KMS-11 (cell line): ENCODE results near the gene CREM.
A peak's percentile ranks its signal among the peaks of the same experiment; 100 is the strongest.

Experiments
- H2AFZ ChIP-seq: fragments of 200-600 bp; sonication (generic); 2 replicates; pipeline ENCODE4 v1.6.1; 2016; ENCODE audit warnings: antibody characterized with exemption, mixed run types, low read depth
- H3K27ac ChIP-seq: fragments of 200-600 bp; sonication (generic); 2 replicates; pipeline ENCODE4 v1.6.1; 2016; ENCODE audit warnings: mild to moderate bottlenecking, mixed run types
- H3K27me3 ChIP-seq: fragments of 200-600 bp; sonication (generic); 2 replicates; pipeline ENCODE4 v1.6.1; 2017; ENCODE audit warnings: mild to moderate bottlenecking, low read depth, mixed run types, moderate library complexity; ENCODE audit not compliant: insufficient read depth
- H3K36me3 ChIP-seq: fragments of 200-600 bp; sonication (generic); 2 replicates; pipeline ENCODE4 v1.6.1; 2017; ENCODE audit warnings: mild to moderate bottlenecking, mixed run types; ENCODE audit not compliant: insufficient read depth
- H3K4me1 ChIP-seq: fragments of 200-600 bp; sonication (generic); 2 replicates; pipeline ENCODE4 v1.6.1; 2016; ENCODE audit warnings: mild to moderate bottlenecking, low read depth, mixed run types; ENCODE audit not compliant: poor library complexity, severe bottlenecking
- H3K4me2 ChIP-seq: fragments of 200-600 bp; sonication (generic); 2 replicates; pipeline ENCODE4 v1.7.0; 2016; ENCODE audit warnings: mild to moderate bottlenecking, mixed run types
- H3K4me3 ChIP-seq: fragments of 200-600 bp; sonication (generic); IDR thresholded peaks from 2 replicates; pipeline ENCODE4 v1.6.1; 2017; ENCODE audit warnings: low read depth, low read length, mixed read lengths; ENCODE audit not compliant: insufficient read depth
- H3K79me2 ChIP-seq: fragments of 200-600 bp; sonication (generic); 2 replicates; pipeline ENCODE4 v1.6.1; 2016; ENCODE audit warnings: low read depth, mixed run types; ENCODE audit not compliant: insufficient read depth
- H3K9ac ChIP-seq: fragments of 200-600 bp; sonication (generic); 2 replicates; pipeline ENCODE4 v1.6.1; 2016; ENCODE audit warnings: mild to moderate bottlenecking, mixed run types
- H4K20me1 ChIP-seq: fragments of 200-600 bp; sonication (generic); 2 replicates; pipeline ENCODE4 v1.6.1; 2016; ENCODE audit warnings: mild to moderate bottlenecking, mixed run types; ENCODE audit not compliant: insufficient read depth
- TF ChIP-seq, protein P1 (sequence below): fragments of 200-600 bp; sonication (generic); conservative IDR thresholded peaks from 2 replicates; pipeline ENCODE4 v1.6.1; 2017; ENCODE audit warnings: low read depth, mild to moderate bottlenecking, antibody characterized with exemption, low read length, moderate library complexity, mixed read lengths

The CREM gene

DNA sequence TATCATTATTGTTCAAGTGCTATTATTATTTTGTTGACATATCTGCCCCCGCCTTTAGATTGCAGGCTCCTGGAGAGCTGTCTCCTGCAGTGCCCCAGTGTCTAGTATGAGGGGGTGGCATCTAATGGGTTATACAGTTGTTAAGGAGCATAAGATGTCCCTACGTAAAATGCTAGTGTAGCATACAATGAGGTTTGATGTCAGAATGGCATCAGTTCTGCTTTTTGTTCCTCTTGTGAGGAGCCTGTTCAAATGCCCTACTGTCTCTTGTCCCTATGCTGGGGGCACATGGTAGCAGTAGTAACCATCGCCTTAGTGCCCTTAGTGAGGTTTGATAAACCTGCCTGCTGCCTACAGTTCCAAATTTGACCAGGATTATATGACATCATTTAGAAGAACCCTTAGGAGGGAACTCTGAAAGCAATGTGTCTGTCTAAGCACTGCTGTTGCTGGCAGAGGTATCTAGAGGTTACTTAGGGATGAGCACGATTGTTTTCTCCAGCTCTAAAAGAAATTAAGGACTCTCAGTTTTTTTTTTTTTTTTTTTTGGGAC, 9.7 kb downstream of the CREM start:
- Histone ChIP-seq H3K27ac (no peak overlapping the region), H2AFZ (no peak overlapping the region), H3K4me3 (no peak overlapping the region), H4K20me1 (no peaks in the 10 kb centered on the region), H3K79me2 (no peaks in the 10 kb centered on the region; the same call in 1 of the 2 replicates), H3K27me3 (no peaks in the 10 kb centered on the region), H3K4me2 (no peak overlapping the region), H3K9ac (no peak overlapping the region), H3K4me1 (peaks cover 11% of the 10 kb centered on the region), H3K36me3 (no peaks in the 10 kb centered on the region)
- TF ChIP-seq, protein P1, sequence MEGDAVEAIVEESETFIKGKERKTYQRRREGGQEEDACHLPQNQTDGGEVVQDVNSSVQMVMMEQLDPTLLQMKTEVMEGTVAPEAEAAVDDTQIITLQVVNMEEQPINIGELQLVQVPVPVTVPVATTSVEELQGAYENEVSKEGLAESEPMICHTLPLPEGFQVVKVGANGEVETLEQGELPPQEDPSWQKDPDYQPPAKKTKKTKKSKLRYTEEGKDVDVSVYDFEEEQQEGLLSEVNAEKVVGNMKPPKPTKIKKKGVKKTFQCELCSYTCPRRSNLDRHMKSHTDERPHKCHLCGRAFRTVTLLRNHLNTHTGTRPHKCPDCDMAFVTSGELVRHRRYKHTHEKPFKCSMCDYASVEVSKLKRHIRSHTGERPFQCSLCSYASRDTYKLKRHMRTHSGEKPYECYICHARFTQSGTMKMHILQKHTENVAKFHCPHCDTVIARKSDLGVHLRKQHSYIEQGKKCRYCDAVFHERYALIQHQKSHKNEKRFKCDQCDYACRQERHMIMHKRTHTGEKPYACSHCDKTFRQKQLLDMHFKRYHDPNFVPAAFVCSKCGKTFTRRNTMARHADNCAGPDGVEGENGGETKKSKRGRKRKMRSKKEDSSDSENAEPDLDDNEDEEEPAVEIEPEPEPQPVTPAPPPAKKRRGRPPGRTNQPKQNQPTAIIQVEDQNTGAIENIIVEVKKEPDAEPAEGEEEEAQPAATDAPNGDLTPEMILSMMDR: no peak

DNA sequence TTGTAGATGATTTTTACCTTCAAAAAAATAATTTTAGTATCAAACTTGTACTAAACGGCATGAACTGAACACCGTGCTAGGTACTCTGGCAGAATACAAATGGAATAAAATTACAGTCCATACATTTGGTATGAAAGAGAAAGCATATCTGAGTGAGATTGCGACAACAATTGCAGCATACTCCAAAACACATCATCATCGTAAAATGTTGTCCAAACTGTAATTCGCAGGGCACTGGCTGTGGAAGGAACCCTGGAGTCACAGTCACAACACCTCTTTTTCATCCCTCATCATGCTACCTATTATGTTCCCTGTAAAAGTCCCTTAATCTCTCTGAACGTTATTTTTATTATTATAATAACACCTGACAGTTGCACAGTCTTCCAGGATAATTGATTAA, 13.5 kb downstream of the CREM start:
- H3K4me3 ChIP-seq: no peak overlapping the region
- H3K79me2 ChIP-seq: no peaks in the 10 kb centered on the region; the same call in 1 of the 2 replicates
- no peak overlapping the region for H3K4me2 ChIP-seq
- H3K36me3 ChIP-seq: no peaks in the 10 kb centered on the region
- H4K20me1 ChIP-seq: no peaks in the 10 kb centered on the region
- H3K4me1 ChIP-seq: no peaks in the 10 kb centered on the region
- H3K27me3 ChIP-seq: no peaks in the 10 kb centered on the region
- H2AFZ ChIP-seq: no peak overlapping the region
- H3K27ac ChIP-seq: no peak overlapping the region
- TF ChIP-seq, protein P1: no peak
- H3K9ac ChIP-seq: no peak overlapping the region

DNA sequence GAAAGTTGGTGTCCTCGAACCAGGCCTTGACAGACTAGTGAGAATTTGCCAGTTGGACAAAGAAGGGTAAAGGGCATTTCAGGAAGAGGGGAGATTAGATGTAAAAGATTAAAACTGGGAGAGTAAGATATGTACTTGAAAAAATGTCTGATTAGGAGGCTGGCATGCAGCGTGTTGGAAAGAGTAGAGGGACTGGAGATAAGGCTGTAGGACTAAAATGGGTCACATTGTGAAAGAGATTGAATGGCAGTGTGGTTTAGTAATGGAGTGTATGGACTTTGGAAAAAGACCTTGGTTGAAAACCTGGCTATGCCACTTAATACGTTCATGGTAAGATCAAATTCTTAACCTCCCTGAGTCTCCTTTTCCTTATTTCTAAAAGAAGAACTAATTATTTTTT, 14.1 kb downstream of the CREM start:
- Histone ChIP-seq H3K36me3 (no peaks in the 10 kb centered on the region), H3K4me1 (no peaks in the 10 kb centered on the region), H2AFZ (no peak overlapping the region), H3K27ac (no peak overlapping the region), H3K79me2 (no peaks in the 10 kb centered on the region; the same call in 1 of the 2 replicates), H4K20me1 (no peaks in the 10 kb centered on the region), H3K27me3 (no peaks in the 10 kb centered on the region), H3K9ac (no peak overlapping the region), H3K4me2 (no peak overlapping the region), H3K4me3 (no peak overlapping the region)
- TF ChIP-seq, protein P1: no peak

DNA sequence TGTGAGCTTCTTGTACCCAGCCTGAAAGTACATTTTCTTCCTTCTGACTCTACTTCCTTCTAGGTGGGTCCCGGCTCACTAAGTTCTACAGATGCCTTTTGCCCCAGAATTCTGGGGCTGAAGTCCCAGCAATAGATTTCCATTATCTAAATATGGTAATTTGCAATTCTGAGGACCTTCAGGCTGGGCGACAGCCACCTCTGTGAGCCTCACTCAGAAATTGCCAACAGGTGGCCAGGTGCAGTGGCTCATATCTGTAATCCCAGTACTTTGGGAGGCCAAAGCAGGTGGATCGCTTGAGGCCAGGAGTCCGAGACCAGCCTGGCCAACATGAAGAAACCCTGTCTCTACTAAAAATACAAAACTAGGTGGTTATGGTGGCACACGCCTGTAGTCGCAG, 23.7 kb downstream of the CREM start:
- H2AFZ ChIP-seq: no peak overlapping the region
- H3K9ac ChIP-seq: no peak overlapping the region
- no peaks in the 10 kb centered on the region for H3K27me3 ChIP-seq
- H3K4me3 ChIP-seq: no peak overlapping the region
- H3K79me2 ChIP-seq: no peaks in the 10 kb centered on the region
- no peaks in the 10 kb centered on the region for H3K36me3 ChIP-seq
- TF ChIP-seq, protein P1: no peak
- H4K20me1 ChIP-seq: peaks cover 3% of the 10 kb centered on the region; the same call in 1 of the 2 replicates
- H3K4me2 ChIP-seq: peak overlapping the region; percentile 88
- peaks cover 43% of the 10 kb centered on the region for H3K4me1 ChIP-seq
- H3K27ac ChIP-seq: peak overlapping the region; percentile 67
